Astrocyte of the hippocampus (primary cell): ENCODE data around the gene AHNAK.
"Not testable (repeated sequence)": the region's sequence is repeated elsewhere in the genome, so short reads cannot be mapped to it uniquely, and the experiment has no call there.

ENCODE experiments used
- DNase-seq: peaks from one replicate; pipeline ENCODE4 v3.0.0; 2011; ENCODE audit warnings: low read depth, low spot score

The AHNAK gene

DNA sequence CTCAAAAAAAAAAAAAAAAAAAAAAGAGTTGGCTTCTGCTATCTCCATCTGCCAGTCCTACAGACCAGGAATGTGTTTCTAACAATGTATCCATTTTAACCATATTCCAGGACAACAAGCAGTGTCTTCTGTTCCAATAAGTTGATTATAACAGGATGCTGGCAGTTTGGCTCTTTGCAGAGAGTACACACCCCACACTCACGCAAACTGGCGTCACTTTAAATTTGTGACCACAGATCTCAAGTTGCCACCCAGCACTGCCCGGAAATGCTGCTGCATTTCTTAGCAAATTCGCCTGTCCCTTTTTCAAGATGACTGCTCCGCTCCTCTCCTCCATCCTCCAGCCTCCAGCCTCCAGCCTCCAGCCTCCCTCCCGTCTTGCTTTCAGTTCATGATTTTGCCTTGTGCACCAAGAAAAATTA is 83.5 kb downstream of the AHNAK start:
- no peak for DNase-seq

DNA sequence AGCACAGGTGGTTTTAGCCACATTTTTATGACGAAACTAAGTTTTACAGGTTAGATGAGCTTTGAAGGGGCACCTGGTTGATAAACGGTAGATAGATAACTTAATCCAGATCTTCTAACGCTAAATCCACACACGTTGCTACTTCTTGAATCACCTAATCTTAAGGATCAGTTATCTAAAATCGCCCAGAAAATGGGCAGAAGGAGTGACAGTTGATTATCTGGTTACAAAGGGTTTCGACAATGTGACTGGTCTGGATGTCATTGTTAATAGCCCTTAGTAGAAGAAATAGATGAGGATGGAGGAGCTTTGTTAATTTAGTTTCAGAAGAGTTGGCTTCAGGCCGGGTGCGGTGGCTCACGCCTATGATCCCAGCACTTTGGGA is 84.1 kb downstream of the AHNAK start:
- no peak for DNase-seq

DNA sequence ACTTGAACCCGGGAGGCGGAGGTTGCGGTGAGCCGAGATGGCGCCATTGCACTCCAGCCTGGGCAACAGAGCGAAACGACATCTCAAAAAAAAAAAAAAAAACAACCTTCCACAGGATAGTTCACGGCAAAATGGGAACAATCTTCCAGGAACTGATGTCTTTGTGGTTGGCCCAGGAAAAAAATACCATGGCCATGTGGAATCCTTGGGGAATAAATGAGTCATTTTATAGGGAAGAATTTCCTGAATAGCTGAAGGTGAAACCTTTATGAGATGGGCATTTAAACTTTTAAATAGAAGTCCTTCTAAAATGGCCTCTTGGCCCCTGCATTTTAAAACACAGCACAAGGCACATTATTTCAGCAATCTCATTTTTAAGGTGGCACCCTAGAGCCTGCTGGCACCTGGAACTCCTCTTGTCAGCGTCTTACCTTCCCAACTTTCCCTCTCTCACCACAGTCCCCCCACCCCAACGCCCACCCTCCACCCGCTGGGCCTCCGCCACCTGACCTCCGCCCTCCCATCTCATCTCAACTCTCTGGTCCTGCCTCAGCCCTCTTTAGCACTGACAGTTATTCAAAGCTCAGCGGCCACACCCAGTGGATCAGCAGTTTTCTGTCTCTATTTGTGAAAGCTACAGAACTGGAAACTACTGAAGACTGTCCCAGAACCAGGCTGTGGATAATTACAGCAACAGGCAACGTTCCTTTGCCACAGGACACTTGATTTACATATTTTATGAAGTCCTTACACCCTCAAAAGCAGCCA is 84.7 kb downstream of the AHNAK start:
- peak; percentile 49 for DNase-seq

DNA sequence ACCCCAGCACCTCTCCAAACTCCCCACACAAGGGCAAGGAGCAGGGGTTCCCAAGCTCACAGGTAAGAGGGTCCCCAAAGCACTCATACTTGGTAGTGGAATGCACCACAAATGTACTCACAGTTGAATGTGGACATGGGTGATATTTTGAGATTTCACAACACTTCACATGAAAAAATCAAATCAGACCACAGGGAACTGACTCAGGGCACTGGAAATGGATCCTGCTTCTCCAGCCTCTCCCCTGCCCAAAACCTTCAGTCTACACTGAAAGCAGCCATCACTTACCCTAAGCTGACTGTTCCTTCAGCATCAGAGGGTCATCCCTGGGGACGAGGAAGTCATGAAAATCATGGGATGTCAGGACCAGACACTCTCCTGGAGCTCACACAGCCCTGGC is 87.5 kb downstream of the AHNAK start:
- DNase-seq: no peak

DNA sequence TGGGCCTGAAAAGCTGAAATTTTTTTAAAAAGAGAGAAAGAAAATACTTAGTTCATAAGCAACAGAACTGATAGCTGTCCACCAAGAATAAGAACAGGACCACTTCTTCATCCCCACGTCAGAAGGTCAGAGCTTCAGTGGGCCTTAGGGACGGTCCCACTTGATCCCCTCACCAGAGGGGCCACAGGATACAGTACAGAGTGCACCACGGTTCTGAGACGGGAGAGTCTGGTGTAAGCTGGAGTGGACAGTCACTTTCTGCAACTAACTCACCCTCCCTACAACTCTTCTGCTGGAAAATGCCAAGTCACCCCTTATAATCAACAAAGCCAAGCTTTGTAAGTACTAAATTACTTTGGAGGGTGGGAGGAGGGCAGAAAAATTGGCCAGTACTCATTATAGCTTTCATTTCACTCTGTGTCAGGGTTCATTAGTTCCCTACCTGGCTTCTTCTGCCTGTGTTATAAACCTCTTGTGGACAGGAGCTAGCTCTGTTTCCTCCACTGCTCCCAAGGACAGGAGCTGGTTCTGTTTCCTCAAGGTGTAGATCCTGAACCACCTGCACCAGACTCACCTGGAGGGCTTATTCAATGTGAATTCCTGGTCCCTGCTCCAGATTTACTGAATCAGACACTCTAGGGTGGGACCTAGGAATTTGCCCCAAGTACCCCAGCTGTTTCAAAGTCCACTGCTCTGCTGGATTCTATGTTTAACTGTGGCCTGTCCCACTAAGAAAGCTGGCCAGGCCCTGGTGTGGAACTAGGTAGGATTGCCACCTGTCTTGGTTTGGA is 88.2 kb downstream of the AHNAK start:
- DNase-seq: no peak

DNA sequence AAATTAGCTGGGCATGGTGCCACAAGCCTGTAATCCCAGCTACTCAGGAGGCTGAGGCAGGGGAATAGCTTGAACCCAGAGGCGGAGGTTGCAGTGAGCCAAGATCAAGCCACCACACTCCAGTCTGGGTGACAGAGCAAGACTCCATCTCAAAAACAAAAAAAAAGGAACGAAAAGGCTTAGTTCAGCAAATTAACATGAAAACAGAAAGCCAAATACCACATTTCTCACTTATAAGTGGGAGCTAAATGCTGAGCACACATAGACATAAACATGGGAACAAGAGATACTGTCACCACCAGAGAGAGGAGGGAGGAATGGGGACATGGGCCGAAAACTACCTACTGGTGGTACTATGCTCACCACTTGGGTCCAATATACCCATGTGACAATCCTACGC is 89.1 kb downstream of the AHNAK start:
- no peak for DNase-seq

DNA sequence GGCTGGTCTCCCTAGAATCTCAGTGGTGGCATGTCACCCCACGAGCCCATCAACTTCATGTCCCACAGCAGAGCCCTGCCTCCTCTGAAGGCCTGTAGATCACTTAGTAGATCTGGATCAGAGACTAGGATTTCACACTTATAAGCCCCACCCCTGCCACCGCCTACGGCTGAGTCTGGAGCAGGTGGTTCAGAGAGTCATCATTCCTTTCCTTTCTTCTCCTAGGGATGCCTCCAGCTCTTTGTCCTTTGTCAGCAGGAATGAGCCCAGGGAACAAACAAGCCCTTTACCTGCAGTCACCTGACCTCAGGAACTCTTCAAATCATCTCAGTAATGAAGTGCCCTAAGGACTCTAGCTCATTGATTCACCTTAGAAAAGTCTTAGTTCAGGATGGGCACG is 90.0 kb downstream of the AHNAK start:
- no peak for DNase-seq

DNA sequence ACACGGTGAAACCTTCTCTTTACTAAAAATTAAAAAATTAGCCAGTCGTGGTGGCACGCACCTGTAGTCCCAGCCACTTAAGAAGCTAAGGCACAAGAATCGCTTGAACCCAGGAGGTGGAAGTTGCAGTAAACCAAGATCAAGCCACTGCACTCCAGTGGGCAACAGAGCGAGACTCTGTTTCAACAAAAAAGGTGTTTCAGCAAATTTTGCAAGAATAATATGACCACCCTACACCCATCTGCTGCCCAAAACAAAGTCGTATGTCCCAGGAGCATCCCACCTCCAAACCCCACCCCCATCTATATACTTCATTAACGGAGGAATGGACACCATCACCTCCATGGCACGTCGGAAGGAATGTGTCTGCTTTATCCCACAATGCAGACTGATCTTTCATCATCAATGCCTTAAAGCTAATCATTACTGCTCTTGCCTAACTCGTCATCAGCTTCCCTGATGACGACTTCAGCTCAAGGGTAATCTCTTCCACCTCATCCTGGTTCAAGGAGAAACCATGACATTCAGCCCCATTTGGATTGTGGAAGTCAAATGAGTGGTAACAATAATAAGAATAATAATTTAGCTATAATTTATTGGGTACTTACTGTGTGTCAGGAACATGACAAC is 93.7 kb downstream of the AHNAK start:
- DNase-seq: no peak

DNA sequence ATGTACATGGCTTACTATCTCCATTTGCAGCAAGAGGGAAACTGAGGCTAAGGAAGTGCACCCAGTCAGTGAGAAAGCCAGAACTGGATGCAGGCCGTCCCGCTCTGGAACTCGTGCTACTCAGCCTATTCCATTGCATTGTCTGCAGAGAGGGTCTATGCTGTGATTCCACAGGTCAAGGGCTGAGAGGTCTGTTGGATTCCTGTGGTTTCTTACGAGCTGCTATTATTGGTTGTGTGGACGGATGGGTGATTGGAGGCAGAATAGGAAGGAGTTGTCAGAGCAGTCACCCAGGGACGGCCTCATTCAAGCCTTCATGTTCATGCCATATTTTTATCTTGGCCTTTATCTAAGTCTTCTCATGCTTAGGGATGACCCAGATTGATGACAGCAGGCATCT is 94.3 kb downstream of the AHNAK start:
- no peak for DNase-seq

DNA sequence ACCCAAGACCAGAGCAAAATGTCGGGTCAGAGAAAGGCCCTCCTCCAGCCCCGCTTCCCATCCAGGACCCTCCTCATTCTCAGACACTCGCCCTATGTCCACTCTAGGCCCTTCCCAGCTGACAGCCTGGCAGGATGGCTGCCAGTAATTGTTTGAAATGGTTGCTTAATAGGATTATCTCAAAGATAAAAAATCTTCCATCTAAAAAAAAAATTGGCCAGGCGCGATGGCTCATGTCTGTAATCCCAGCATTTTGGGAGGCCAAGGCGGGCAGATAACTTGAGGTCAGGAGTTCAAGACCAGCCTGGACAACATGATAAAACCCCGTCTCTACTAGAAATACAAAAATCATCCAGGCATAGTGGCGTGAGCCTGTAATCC is 95.4 kb downstream of the AHNAK start:
- no peak for DNase-seq

DNA sequence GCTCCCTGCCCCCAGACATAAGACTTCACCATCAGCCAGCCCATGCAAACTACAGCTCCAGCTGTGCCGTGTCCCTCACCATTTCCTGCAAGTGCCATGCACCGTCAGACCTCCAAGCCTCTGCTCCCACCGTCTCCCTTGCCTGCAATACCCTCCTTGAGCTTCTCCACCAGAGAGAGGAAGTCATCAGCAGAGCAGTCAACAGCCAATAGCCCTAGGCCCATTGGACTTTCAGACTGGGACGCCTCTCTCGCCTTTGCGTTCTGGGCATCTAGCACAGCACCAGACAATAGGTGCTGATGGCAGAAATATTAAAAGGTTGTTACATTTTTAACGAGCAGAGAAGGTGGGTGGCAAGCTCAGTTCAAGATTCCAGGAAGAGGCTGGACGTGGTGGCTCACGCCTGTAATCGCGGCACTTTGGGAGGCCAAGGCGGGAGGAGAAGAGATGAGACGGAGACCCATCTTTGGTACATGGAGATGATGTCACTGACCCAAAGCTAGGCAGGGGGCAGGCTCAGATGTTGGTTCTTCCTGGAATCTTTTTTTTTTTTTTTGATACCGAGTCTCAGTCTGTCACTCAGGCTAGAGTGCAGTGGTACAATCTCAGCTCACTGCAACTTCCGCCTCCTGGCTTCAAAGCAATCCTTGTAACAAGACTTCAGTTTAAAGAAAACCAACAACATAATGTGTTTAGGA is 95.9 kb downstream of the AHNAK start:
- DNase-seq: no peak

DNA sequence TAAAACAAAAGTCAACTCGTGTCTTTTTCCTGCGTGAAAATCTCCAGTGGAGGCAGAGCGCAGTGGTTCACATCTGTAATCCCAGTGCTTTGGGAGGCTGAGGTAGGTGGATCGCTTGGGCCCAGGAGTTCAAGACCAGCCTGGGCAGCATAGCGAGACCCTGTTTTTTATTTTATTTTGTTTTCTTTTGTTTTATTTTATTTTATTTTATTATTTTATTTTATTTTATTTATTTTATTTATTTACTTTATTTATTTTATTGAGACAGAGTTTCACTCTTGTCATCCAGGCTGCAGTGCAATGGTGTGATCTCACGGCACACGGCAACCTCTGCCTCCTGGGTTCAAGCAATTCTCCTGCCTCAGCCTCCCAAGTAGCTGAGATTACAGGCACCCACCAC is 96.7 kb downstream of the AHNAK start:
- DNase-seq: not testable (repeated sequence)

DNA sequence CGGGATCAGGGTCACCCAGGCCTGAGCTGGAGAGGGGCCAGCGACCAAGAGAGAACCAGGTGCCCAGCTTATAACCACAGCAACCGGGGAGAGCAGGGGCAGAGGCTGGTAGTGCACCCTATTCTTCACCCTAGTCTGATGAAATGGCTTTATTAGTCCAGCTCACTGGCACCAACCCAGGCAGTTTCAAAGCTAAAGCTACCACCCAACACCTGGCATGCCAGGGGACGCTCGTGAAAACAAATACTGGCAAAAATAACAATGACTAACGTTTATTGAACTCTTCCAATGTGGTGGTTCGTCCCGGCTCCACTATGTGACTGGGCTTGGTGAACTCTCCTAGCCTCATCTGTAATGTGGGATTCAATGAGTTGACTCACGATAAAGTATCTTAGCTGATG is 97.2 kb downstream of the AHNAK start:
- DNase-seq: peak; percentile 49

DNA sequence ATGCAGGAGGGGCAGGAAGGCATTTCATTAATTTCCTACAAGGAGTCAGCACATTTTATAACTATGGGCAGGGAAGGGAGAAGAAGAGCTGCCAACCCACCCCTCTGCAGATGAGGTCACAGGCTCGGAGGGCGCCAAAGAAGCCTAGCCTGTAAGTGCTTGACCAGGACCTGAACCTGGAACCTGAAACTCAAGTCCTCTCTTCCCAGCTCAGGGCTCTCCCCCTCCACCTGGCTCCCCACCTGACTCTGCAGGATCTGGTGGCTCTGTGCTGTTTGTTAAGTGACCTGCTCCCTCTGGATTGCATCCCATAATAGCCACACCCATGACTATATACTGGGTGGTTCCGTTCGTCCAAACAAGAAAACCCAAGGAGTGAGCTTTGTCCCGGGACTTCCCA is 100.5 kb downstream of the AHNAK start:
- DNase-seq: no peak

DNA sequence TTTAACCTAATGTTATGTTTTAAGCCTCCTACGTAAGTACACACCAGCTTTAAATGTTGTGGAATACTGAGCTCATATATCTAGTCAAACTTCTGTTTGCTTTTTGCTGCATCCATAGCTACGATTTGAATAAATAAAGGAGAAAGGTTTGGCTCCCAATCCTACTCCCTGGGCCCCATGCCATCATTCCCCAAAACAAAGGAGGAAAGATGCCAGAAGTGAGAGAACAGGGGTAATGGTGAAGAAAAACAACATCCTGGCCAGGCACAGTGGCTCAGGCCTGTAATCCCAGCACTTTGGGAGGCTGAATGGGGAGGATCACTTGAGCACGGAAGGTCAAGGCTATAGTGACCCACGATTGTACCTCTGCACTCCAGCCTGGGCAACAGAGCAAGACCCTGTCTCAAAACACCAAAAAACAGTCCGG is 101.3 kb downstream of the AHNAK start:
- DNase-seq: peak; percentile 84

DNA sequence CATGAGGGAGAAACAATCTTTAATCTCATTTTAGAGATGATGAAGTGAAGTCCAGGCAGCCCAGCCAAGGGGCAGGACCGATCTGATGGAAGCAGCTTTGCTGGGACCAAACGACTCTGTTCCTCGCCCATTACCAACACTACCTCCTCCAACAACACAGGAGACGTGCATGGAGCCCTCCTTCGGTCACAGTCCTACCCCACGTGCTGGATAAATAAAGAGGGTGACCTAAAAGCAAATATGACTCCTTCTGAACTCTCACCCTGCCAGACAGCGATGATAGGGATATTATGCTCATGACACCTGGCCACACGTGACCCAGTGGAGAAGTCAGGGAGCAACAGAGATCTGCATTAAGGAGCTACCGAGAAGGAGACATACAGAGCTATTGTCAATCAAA is 101.8 kb downstream of the AHNAK start:
- DNase-seq: no peak

DNA sequence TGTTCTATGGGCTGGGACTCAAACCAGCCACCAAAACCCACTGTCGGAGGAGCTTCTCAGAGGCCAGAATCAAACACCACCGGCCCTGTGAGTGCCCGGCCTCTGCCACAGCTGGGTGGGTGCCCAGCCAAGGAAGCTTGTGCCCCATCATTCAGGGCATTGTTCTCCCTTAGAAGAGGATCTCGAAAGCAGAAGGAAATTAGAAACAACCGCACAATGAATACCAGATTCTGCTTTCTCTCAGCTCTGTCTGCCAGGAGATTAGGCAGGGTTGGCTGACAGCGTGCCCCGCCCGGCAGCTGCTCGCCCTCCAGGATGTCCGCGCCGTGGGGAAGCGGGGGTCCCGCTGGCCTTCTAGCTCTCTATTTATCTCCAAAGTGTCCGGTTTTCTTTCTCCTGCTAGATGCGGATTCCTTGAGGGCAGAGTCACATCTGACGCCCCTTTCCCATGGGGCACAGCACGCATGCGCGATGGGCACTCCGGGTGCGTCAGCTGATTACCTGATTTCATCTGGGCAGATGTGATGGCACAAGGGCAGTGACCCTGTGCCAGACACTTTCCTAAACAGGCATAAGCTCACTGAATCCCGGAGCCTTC is 102.3 kb downstream of the AHNAK start:
- peak; percentile 57 for DNase-seq

DNA sequence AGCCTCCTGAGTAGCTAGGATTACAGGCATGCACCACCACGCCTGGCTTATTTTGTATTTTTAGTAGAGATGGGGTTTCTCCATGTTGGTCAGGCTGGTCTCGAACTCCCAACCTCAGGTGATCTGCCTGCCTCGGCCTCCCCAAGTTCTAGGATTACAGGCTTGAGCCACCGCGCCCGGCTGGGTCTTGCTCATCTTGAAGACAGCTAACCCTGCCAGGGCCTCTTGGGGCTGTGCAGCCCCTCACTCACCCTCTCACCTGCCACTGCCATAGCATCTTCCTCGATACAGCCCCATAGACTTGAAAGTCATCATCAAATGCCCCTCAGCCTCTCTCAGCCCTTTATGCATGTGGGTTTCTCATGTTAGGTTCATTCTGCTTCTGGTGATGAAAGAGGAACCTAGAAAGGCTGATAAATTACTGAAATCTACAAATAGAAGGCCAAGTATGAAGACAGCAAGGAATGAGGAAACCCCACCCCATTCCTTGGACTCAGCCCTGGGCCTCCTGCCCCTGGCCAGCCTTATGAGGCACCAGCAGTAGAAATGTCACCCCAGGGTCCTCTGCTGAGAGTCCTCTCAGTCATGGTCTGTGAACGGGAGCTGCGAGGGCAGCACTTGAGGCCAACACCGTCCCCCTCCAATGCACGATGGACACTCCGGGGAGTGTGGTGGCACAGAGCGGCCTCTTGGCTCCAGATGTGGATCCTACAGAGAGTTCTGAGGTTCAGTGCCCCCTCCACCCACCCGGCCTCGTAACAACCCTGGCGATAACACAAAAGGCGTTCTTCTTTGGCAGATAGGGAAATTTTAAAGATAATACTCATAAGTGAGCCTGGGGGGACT is 103.0 kb downstream of the AHNAK start:
- no peak for DNase-seq

DNA sequence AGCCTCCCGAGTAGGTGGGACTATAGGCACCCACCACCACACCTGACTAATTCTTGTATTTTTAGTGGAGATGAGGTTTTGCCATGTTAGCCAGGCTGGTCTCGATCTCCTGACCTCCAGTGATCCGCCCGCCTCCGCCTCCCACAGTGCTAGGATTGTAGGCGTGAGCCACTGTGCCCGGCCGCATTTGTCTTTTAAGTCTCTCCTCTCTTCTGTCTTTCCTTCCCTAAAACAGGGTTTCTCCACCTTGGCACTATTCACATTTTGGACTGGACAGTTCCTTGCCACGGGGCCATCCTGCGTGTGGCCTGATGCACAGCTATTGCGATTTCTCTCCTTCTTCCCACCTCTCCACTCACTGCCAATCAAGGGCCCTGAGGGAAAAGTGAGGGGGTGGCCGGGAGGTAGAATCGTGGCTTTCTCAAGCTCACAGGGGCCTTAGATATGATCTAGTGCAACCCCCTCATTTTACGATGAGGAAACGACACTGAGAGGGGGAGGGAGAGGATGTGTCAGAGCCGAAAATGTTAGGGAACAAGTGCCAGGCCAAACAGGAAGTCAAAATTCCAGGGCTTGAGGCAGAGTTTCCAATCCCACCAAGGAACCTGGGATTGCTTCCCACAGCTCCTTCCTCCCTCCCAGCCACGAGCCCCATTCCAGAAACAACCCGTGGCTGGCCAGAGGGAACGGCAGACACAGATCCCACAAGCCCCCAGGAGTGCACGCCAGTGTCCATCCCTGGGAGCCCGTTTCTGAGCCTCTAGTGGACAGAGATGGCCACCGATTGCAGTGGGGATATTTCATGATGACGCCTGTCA is 106.6 kb downstream of the AHNAK start:
- peak; percentile 58 for DNase-seq

DNA sequence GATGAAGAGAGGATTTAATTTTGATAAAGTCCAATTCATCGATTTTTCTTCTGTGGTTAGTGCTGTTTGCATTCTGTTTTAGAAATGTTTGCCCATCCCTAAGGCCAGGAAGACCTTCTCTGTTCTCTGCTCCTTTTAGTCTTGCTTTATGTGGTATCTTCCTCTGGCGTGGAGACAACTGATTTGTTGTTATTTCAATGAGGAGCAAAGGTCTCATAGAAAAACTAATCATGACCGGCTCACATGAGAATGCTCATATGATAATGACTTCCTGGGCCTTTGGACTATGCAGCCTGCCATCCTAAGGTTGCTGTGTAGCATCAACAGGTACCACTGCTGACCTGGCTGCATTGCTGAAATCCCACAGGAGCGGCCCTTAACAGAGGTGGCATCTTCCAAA is 108.0 kb downstream of the AHNAK start:
- DNase-seq: no peak
